CD14-positive monocyte (primary cell): Measurements from ENCODE around the gene NEO1. TPM values are rescaled to one million over a fixed set of nuclear protein-coding genes. Genes with fewer than 3 reads are reported as not detected.

ENCODE experiments used
- DNase-seq, 3 donors: peaks; one replicate each; pipeline ENCODE4 v3.0.0-alpha.2; 2011 to 2022
- H2AFZ ChIP-seq: 2 replicates; pipeline ENCODE4 v1.6.0; 2012; ENCODE audit warnings: mild to moderate bottlenecking, low read depth, low read length, inconsistent platforms; ENCODE audit not compliant: insufficient read depth, poor library complexity, severe bottlenecking
- H3K27ac ChIP-seq, 2 donors: 1 replicate in 1 of 2; 2 replicates in 1 of 2; pipeline ENCODE4 v1.5.1; 2012 to 2013; ENCODE audit warnings: low read length in 2 of 2, control low read depth in 1 of 2, inconsistent platforms in 1 of 2, low read depth in 1 of 2, mild to moderate bottlenecking in 1 of 2
- H3K27me3 ChIP-seq, 2 donors: one replicate each; pipeline versions ENCODE4 v1.6.0 to v1.6.1; 2011 to 2013; ENCODE audit warnings: low read length in 2 of 2; ENCODE audit not compliant: control insufficient read depth in 2 of 2, insufficient read depth in 2 of 2
- H3K36me3 ChIP-seq, 2 donors: replicated peaks in 1 of 2; 1 replicate in 1 of 2; 2 replicates in 1 of 2; pipeline versions ENCODE4 v1.5.1 to v1.6.1; 2012 to 2013; ENCODE audit warnings: low read length in 2 of 2, control low read depth in 1 of 2, inconsistent platforms in 1 of 2, mild to moderate bottlenecking in 1 of 2; ENCODE audit not compliant: insufficient read depth in 2 of 2, control insufficient read depth in 1 of 2
- H3K4me1 ChIP-seq, 2 donors: 1 replicate in 1 of 2; 2 replicates in 1 of 2; pipeline versions ENCODE4 v1.5.1 to v1.6.1; 2012 to 2013; ENCODE audit warnings: low read length in 2 of 2, control low read depth in 1 of 2, inconsistent platforms in 1 of 2, mild to moderate bottlenecking in 1 of 2, moderate library complexity in 1 of 2; ENCODE audit not compliant: insufficient read depth in 2 of 2, control insufficient read depth in 1 of 2
- H3K4me2 ChIP-seq: replicated peaks from 2 replicates; pipeline ENCODE3; 2012; ENCODE audit warnings: low read length, moderate library complexity, mild to moderate bottlenecking; ENCODE audit not compliant: poor library complexity, severe bottlenecking; ENCODE audit errors: extremely low read depth
- H3K4me3 ChIP-seq, 3 experiments: fragments of 200-600 bp in 1 of 3; sonication (generic) in 1 of 3; replicated peaks in 1 of 3; 1 replicate in 2 of 3; 2 replicates in 1 of 3; pipeline ENCODE4 v1.5.1; 2011 to 2013; ENCODE audit warnings: low read length in 3 of 3, mild to moderate bottlenecking in 3 of 3, control low read depth in 2 of 3, low read depth in 2 of 3, inconsistent platforms in 1 of 3, moderate library complexity in 1 of 3
- H3K79me2 ChIP-seq: 2 replicates; pipeline ENCODE4 v1.6.0; 2012; ENCODE audit warnings: mild to moderate bottlenecking, control low read depth, inconsistent platforms, low read length, moderate library complexity; ENCODE audit not compliant: insufficient read depth
- H3K9ac ChIP-seq: 2 replicates; pipeline ENCODE4 v1.6.0; 2017; ENCODE audit warnings: low read length, mild to moderate bottlenecking; ENCODE audit not compliant: insufficient read depth, poor library complexity, severe bottlenecking
- H3K9me3 ChIP-seq, 2 donors: replicated peaks in 1 of 2; 1 replicate in 1 of 2; 2 replicates in 1 of 2; pipeline versions ENCODE4 v1.5.1 to v1.6.1; 2012 to 2013; ENCODE audit warnings: low read length in 2 of 2, control low read depth in 1 of 2; ENCODE audit not compliant: control insufficient read depth in 1 of 2, insufficient read depth in 1 of 2
- H4K20me1 ChIP-seq: 2 replicates; pipeline ENCODE4 v1.6.0; 2012; ENCODE audit warnings: mild to moderate bottlenecking, low read length, control low read depth, moderate library complexity; ENCODE audit not compliant: insufficient read depth
- H3K27ac Mint-ChIP-seq, 7 donors: one replicate each; pipeline ENCODE4 v1.8.0; 2020; ENCODE audit warnings: mild to moderate bottlenecking in 7 of 7, mixed read lengths in 7 of 7, moderate library complexity in 6 of 7, inconsistent platforms in 2 of 7
- H3K27me3 Mint-ChIP-seq, 3 donors: one replicate each; pipeline ENCODE4 v1.8.0; 2021 to 2022; ENCODE audit warnings: low read depth in 3 of 3, mild to moderate bottlenecking in 3 of 3, mixed read lengths in 3 of 3, moderate library complexity in 3 of 3, inconsistent platforms in 1 of 3
- H3K36me3 Mint-ChIP-seq, 2 donors: one replicate each; pipeline ENCODE4 v1.8.0; 2020; ENCODE audit warnings: mixed read lengths in 2 of 2, inconsistent platforms in 1 of 2, mild to moderate bottlenecking in 1 of 2
- H3K4me1 Mint-ChIP-seq: one replicate; pipeline ENCODE4 v1.8.0; 2020; ENCODE audit warnings: mild to moderate bottlenecking, mixed read lengths
- H3K4me3 Mint-ChIP-seq, 2 donors: one replicate each; pipeline ENCODE4 v1.8.0; 2020; ENCODE audit warnings: mild to moderate bottlenecking in 2 of 2, mixed read lengths in 2 of 2, moderate library complexity in 1 of 2
- H3K9me3 Mint-ChIP-seq, 7 donors: one replicate each; pipeline ENCODE4 v1.8.0; 2020 to 2022; ENCODE audit warnings: mixed read lengths in 7 of 7, mild to moderate bottlenecking in 6 of 7, moderate library complexity in 6 of 7, inconsistent platforms in 2 of 7
- WGBS: methylation state at CpG from one replicate; pipeline ENCODE4 v1.1.5; 2013; ENCODE audit warnings: missing lambda C conversion rate; ENCODE audit not compliant: insufficient coverage; 5-methylcytosine and 5-hydroxymethylcytosine counted together
- intact Hi-C, 2 donors: fragments of 100-400 bp; cut with micrococcal nuclease; formaldehyde crosslinking; loops; one replicate each; pipeline versions ENCODE4 v1.15.0 to v1.15.1; 2023
- polyA plus RNA-seq, 3 donors: library from polyadenylated mRNA; depleted of rRNA in 1 of 3; unstranded in 2 of 3; stranded (reverse) in 1 of 3; fragments of 300-500 nt in 2 of 3; fragments of >200 nt in 1 of 3; fragmentation: Illumina TruSeq in 2 of 3; gene quantifications; 1 replicate in 2 of 3; 2 replicates in 1 of 3; pipeline ENCODE4 v1.2.3, GENCODE V29; 2012 to 2021
- TF ChIP-seq, protein P1 (sequence below): fragments of 200-600 bp; IDR thresholded peaks from one replicate; pipeline ENCODE4 v1.8.0; 2022; ENCODE audit warnings: antibody characterized with exemption, mild to moderate bottlenecking

Gene NEO1
- polyA plus RNA-seq, 3 donors: 0.03 to 0.06 TPM; not detected in 1

DNA sequence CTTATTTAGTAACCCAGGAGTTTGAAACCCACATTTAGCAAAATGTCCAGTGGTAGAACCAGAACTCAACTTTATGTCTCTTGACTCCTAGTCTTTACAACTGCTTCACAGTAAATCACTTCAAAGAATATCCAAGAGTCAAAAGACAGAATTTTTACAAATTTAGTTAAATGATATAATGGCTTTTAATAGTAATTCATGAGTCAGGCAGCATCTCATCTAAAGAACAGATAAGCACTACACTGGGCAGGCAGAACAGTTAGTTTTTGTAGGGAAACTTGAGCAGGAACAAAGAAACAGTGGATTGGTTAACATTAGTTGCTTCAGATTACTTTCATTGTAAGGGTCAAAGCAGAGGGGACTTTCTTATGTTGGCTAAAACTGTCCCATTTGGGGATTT, 120.2 kb downstream of the NEO1 start:
- no peak for DNase-seq
- H3K4me3 Mint-ChIP-seq: no peak overlapping the region
- Histone ChIP-seq H2AFZ (no peak overlapping the region), H4K20me1 (no peaks in the 10 kb centered on the region), H3K4me2 (no peak overlapping the region), H3K27me3 (peaks cover 0 to 18% of the 10 kb centered on the region in 2 donors), H3K27ac (no peak overlapping the region), H3K4me1 (no peaks in the 10 kb centered on the region), H3K9ac (no peak overlapping the region), H3K36me3 (no peaks in the 10 kb centered on the region), H3K4me3 (no peak overlapping the region), H3K9me3 (no peaks in the 10 kb centered on the region), H3K79me2 (no peaks in the 10 kb centered on the region)
- no peak overlapping the region for H3K27ac Mint-ChIP-seq
- no peaks in the 10 kb centered on the region for H3K4me1 Mint-ChIP-seq
- H3K27me3 Mint-ChIP-seq: peaks cover 5 to 29% (median 6%) of the 10 kb centered on the region in 3 donors
- TF ChIP-seq, protein P1, sequence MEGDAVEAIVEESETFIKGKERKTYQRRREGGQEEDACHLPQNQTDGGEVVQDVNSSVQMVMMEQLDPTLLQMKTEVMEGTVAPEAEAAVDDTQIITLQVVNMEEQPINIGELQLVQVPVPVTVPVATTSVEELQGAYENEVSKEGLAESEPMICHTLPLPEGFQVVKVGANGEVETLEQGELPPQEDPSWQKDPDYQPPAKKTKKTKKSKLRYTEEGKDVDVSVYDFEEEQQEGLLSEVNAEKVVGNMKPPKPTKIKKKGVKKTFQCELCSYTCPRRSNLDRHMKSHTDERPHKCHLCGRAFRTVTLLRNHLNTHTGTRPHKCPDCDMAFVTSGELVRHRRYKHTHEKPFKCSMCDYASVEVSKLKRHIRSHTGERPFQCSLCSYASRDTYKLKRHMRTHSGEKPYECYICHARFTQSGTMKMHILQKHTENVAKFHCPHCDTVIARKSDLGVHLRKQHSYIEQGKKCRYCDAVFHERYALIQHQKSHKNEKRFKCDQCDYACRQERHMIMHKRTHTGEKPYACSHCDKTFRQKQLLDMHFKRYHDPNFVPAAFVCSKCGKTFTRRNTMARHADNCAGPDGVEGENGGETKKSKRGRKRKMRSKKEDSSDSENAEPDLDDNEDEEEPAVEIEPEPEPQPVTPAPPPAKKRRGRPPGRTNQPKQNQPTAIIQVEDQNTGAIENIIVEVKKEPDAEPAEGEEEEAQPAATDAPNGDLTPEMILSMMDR: no peak
- intact Hi-C loops: no loop called here
- no peaks in the 10 kb centered on the region for H3K36me3 Mint-ChIP-seq
- no peaks in the 10 kb centered on the region for H3K9me3 Mint-ChIP-seq

DNA sequence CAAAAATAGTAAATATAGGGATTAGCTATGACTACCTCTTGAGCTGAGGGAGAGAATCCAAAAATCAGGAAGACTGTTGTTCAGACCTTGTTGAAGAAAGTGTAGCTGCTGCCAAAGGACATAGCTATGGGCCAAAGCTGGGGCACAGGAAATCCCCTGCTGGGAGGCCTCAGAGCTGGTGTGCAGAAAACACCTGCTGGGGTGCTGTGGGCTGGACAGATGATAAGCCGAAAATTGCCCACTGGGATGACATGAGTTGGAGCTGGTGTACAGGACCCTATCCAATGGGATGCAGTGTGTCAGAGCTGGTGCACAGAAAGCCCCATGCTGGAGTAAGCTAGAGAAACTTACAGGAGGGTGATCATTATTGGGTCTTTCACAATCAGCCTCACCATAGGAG, 121.9 kb downstream of the NEO1 start:
- Histone ChIP-seq H3K9me3 (no peaks in the 10 kb centered on the region), H4K20me1 (no peaks in the 10 kb centered on the region), H3K27ac (no peak overlapping the region), H3K36me3 (no peaks in the 10 kb centered on the region), H3K4me1 (no peaks in the 10 kb centered on the region), H2AFZ (no peak overlapping the region), H3K9ac (no peak overlapping the region), H3K4me3 (no peak overlapping the region), H3K4me2 (no peak overlapping the region), H3K79me2 (no peaks in the 10 kb centered on the region), H3K27me3 (peaks cover 0 to 15% of the 10 kb centered on the region in 2 donors)
- no peak overlapping the region for H3K4me3 Mint-ChIP-seq
- 78% methylated on average over 1 of the region's 1 CpG for WGBS
- H3K9me3 Mint-ChIP-seq: no peaks in the 10 kb centered on the region
- TF ChIP-seq, protein P1: no peak
- H3K27me3 Mint-ChIP-seq: peaks cover 5 to 28% (median 6%) of the 10 kb centered on the region in 3 donors
- no peak for DNase-seq
- no peaks in the 10 kb centered on the region for H3K36me3 Mint-ChIP-seq
- no peak overlapping the region for H3K27ac Mint-ChIP-seq
- H3K4me1 Mint-ChIP-seq: no peaks in the 10 kb centered on the region
- intact Hi-C loops: no loop called here
